Gastroesophageal sphincter (tissue), 3 donors: ENCODE results near the gene WNT2.

Experiments used
- CTCF ChIP-seq, 4 experiments: fragments of 200-600 bp in 2 of 4; fragments of 450-650 bp in 2 of 4; sonication (generic) in 1 of 4; IDR thresholded peaks; one replicate each; pipeline ENCODE4 v1.5.1; 2017 to 2019; ENCODE audit warnings: antibody characterized with exemption in 4 of 4, mild to moderate bottlenecking in 2 of 4, moderate library complexity in 2 of 4
- POLR2A ChIP-seq, 2 donors: fragments of 450-650 bp; IDR thresholded peaks; one replicate each; pipeline ENCODE4 v1.6.1; 2017; ENCODE audit warnings: antibody characterized with exemption in 2 of 2, mild to moderate bottlenecking in 2 of 2, moderate library complexity in 1 of 2

GRCh38 chr7:117296066-117296465 lies 26.8 kb downstream of the WNT2 start:
- TF ChIP-seq POLR2A (IDR thresholded peaks at IDR 0.05) (no peak), CTCF (IDR thresholded peaks at IDR 0.05) (no peak)
